ENCODE data around the gene UBE2G1.

DNA sequence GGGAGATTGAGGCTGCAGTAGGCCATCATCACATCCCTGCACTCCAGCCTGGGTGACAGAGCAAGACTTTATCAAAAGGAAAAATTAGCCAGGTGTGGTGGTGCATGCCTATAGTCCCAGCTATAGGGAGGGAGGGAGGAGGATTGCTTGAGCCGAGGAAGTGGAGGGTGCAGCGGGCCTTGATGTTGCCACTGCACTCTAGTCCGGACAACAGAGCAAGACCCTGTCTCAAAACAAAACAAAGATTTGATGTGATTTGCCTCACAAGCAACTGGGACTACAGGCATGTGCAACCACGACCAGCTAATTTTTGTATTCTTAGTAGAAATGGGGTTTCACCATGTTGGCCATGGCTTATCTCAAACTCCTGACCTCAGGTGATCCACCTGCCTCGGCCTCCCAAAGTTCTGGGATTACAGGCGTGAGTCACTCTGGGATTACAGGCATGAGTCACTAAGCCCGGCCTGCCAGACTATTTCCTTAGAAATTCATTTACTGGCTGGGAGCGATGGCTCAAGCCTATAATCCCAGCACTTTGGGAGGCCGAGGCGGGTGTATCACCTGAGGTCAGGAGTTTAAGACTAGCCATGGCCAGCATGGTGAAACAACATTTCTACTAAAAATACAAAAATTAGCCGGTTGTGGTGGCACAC is 11.5 kb downstream of the UBE2G1 start:
- TF ChIP-seq TCF12 (IDR thresholded peaks at IDR 0.05; ENCODE audit: low read depth, low read length), result no peak
- TF ChIP-seq SIN3A (conservative IDR thresholded peaks at IDR 0.05 in 1 of 2, IDR thresholded peaks at IDR 0.05 in 1 of 2; ENCODE audit: low read depth in 1 of 2, low read length in 2 of 2), result no peak
- TF ChIP-seq POLR2AphosphoS5 (IDR thresholded peaks at IDR 0.05; ENCODE audit: low read depth, low read length), result no peak
- no peak for TF ChIP-seq EGR1 (IDR thresholded peaks at IDR 0.05; ENCODE audit: borderline replicate concordance, low read depth, low read length)
- TF ChIP-seq EZH2 (IDR thresholded peaks at IDR 0.05; ENCODE audit: low read depth, low read length, severe bottlenecking), result no peak
- no peak for TF ChIP-seq POLR2A (IDR thresholded peaks at IDR 0.05; ENCODE audit: control extremely low read depth in 1 of 2, low read depth in 2 of 2, low read length in 2 of 2)
- TF ChIP-seq, protein P1, sequence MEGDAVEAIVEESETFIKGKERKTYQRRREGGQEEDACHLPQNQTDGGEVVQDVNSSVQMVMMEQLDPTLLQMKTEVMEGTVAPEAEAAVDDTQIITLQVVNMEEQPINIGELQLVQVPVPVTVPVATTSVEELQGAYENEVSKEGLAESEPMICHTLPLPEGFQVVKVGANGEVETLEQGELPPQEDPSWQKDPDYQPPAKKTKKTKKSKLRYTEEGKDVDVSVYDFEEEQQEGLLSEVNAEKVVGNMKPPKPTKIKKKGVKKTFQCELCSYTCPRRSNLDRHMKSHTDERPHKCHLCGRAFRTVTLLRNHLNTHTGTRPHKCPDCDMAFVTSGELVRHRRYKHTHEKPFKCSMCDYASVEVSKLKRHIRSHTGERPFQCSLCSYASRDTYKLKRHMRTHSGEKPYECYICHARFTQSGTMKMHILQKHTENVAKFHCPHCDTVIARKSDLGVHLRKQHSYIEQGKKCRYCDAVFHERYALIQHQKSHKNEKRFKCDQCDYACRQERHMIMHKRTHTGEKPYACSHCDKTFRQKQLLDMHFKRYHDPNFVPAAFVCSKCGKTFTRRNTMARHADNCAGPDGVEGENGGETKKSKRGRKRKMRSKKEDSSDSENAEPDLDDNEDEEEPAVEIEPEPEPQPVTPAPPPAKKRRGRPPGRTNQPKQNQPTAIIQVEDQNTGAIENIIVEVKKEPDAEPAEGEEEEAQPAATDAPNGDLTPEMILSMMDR (IDR thresholded peaks at IDR 0.05; ENCODE audit: control extremely low read depth in 1 of 3, insufficient read depth in 1 of 3, low read depth in 1 of 3, low read length in 3 of 3), result no peak
- TF ChIP-seq, protein P2, sequence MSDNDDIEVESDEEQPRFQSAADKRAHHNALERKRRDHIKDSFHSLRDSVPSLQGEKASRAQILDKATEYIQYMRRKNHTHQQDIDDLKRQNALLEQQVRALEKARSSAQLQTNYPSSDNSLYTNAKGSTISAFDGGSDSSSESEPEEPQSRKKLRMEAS (IDR thresholded peaks at IDR 0.05), result no peak
- no peak for TF ChIP-seq GABPA (IDR thresholded peaks at IDR 0.05; ENCODE audit: borderline replicate concordance, insufficient read depth, low read length)
- TF ChIP-seq KDM4A (IDR thresholded peaks at IDR 0.05; ENCODE audit: low read depth, low read length, severe bottlenecking), result no peak

Measured in H1 (cell line).